B cell (primary cell): Measurements from ENCODE around the gene EPHB3.

ENCODE experiments used
- CTCF ChIP-seq: fragments of 200-600 bp; IDR thresholded peaks from one replicate; pipeline ENCODE4 v1.8.0; 2022; ENCODE audit warnings: antibody characterized with exemption, mild to moderate bottlenecking
- EZH2 ChIP-seq: IDR thresholded peaks from 2 replicates; pipeline ENCODE4 v1.6.1; 2012; ENCODE audit warnings: borderline replicate concordance, low read depth, mild to moderate bottlenecking, moderate library complexity, low read length; ENCODE audit not compliant: insufficient read depth, poor library complexity, severe bottlenecking

- TF ChIP-seq CTCF (no peak), EZH2 (no peak)
These were observed 48.8 kb downstream of the EPHB3 start for GRCh38 chr3:184610245-184610871.
